Uterus (tissue), 4 donors: ENCODE results near the gene PPP6R2. TPM values are rescaled to one million over a fixed set of nuclear protein-coding genes. Genes with fewer than 3 reads are reported as not detected.

Experiments
- DNase-seq, 2 donors: peaks; one replicate each; pipeline ENCODE4 v3.0.0-alpha.2; 2019 to 2020
- H3K27ac ChIP-seq, 2 donors: fragments of 200-600 bp; sonication (generic); 1 replicate in 1 of 2; 2 replicates in 1 of 2; pipeline ENCODE4 v1.5.1; 2016 to 2018
- H3K27me3 ChIP-seq, 2 donors: fragments of 200-600 bp; sonication (generic); one replicate each; pipeline ENCODE4 v1.5.1; 2018 to 2019; ENCODE audit warnings: control low read depth in 1 of 2
- H3K36me3 ChIP-seq, 2 donors: fragments of 200-600 bp; sonication (generic); one replicate each; pipeline ENCODE4 v1.5.1; 2019; ENCODE audit warnings: control low read depth in 1 of 2
- H3K4me1 ChIP-seq, 2 donors: fragments of 200-600 bp; sonication (generic); one replicate each; pipeline ENCODE4 v1.5.1; 2018 to 2019; ENCODE audit warnings: control low read depth in 1 of 2
- H3K4me3 ChIP-seq, 2 donors: fragments of 200-600 bp; sonication (generic); 1 replicate in 1 of 2; 2 replicates in 1 of 2; pipeline ENCODE4 v1.5.1; 2018 to 2019; ENCODE audit warnings: mild to moderate bottlenecking in 1 of 2
- H3K9me3 ChIP-seq, 2 donors: fragments of 200-600 bp; sonication (generic); one replicate each; pipeline ENCODE4 v1.5.1; 2019; ENCODE audit warnings: control low read depth in 1 of 2
- CTCF ChIP-seq, 4 experiments: fragments of 200-600 bp in 2 of 4; fragments of 450-650 bp in 2 of 4; sonication (generic) in 2 of 4; IDR thresholded peaks; one replicate each; pipeline ENCODE4 v1.5.1; 2016 to 2019; ENCODE audit warnings: antibody characterized with exemption in 4 of 4, mild to moderate bottlenecking in 2 of 4, moderate library complexity in 1 of 4
- POLR2A ChIP-seq, 2 donors: fragments of 450-650 bp; IDR thresholded peaks; one replicate each; pipeline ENCODE4 v1.6.1; 2016; ENCODE audit warnings: antibody characterized with exemption in 2 of 2, mild to moderate bottlenecking in 1 of 2, moderate library complexity in 1 of 2
- intact Hi-C: fragments of 100-400 bp; cut with DNase I; formaldehyde crosslinking; loops from one replicate; pipeline ENCODE4 v1.15.1; 2023; ENCODE audit warnings: low total_unique reads
- total RNA-seq, 4 donors: library from RNA; depleted of rRNA in 3 of 4; stranded (reverse); fragments of >200 nt in 3 of 4; gene quantifications; one replicate each; pipeline versions ENCODE4 v1.1.0 to v1.2.4, GENCODE V29; 2014 to 2023
- donor health status: DM: yes; HTN: yes; CAD: no.

PPP6R2 gene
- total RNA-seq, 4 donors from 2014 or later: 42.4 to 73.1 (median 47.2) TPM

- peaks cover 19 to 67% of the 10 kb centered on the region in 2 donors for H3K4me1 ChIP-seq
- no peaks in the 10 kb centered on the region for H3K36me3 ChIP-seq
- intact Hi-C loops: no loop called here
- no peak for TF ChIP-seq POLR2A (IDR thresholded peaks at IDR 0.05)
- TF ChIP-seq CTCF (IDR thresholded peaks at IDR 0.05): no peak
- peak overlapping the region; percentile 6 to 37 for H3K27ac ChIP-seq
- H3K27me3 ChIP-seq: no peaks in the 10 kb centered on the region
- no peak overlapping the region for H3K4me3 ChIP-seq
- H3K9me3 ChIP-seq: no peaks in the 10 kb centered on the region
- no peak for DNase-seq
Observed at GRCh38 chr22:50296658-50297490, 46.3 kb upstream of the PPP6R2 start.

GRCh38 chr22:50297510-50298265 is 45.4 kb upstream of the PPP6R2 start:
- Histone ChIP-seq H3K36me3 (no peaks in the 10 kb centered on the region), H3K27ac (peak overlapping the region in 1 of 2 donors; percentile 37), H3K27me3 (no peaks in the 10 kb centered on the region), H3K4me3 (no peak overlapping the region), H3K9me3 (no peaks in the 10 kb centered on the region), H3K4me1 (peaks cover 19 to 67% of the 10 kb centered on the region in 2 donors)
- intact Hi-C loops: no loop called here
- no peak for DNase-seq
- no peak for TF ChIP-seq CTCF (IDR thresholded peaks at IDR 0.05)

- Histone ChIP-seq H3K36me3 (no peaks in the 10 kb centered on the region), H3K9me3 (no peaks in the 10 kb centered on the region), H3K4me3 (no peak overlapping the region), H3K4me1 (peaks cover 25 to 67% of the 10 kb centered on the region in 2 donors), H3K27me3 (no peaks in the 10 kb centered on the region), H3K27ac (peak overlapping the region in 1 of 2 donors; percentile 37)
- TF ChIP-seq CTCF (IDR thresholded peaks at IDR 0.05): no peak
- no peak for TF ChIP-seq POLR2A (IDR thresholded peaks at IDR 0.05)
- DNase-seq: no peak
- intact Hi-C loops: no loop called here
Observed at GRCh38 chr22:50298266-50298637, 44.9 kb upstream of the PPP6R2 start.

GRCh38 chr22:50298937-50299784 is 44.0 kb upstream of the PPP6R2 start:
- Histone ChIP-seq H3K4me1 (peaks cover 24 to 67% of the 10 kb centered on the region in 2 donors), H3K4me3 (peak overlapping the region; percentile 22 to 41), H3K9me3 (no peaks in the 10 kb centered on the region), H3K27ac (peak overlapping the region; percentile 37 to 94), H3K27me3 (no peaks in the 10 kb centered on the region), H3K36me3 (no peaks in the 10 kb centered on the region)
- TF ChIP-seq POLR2A (IDR thresholded peaks at IDR 0.05) (no peak), CTCF (IDR thresholded peaks at IDR 0.05) (no peak)
- intact Hi-C loops: no loop called here
- DNase-seq: no peak
